ENCODE results near the gene DCD. TPM values are rescaled to one million over a fixed set of nuclear protein-coding genes. Genes with fewer than 3 reads are reported as not detected.

DCD gene
- total and polyA plus RNA-seq, 2 experiments from 2014 or later, result not detected

GRCh38 chr12:54663603-54664002, 15.4 kb upstream of the DCD start:
- Histone ChIP-seq H3K4me2 (no peak overlapping the region), H3K27me3 (no peaks in the 10 kb centered on the region), H3K36me3 (replicated peaks; ENCODE audit: insufficient read depth, low read depth) (no peaks in the 10 kb centered on the region), H3K9me3 (ENCODE audit: low read depth) (no peaks in the 10 kb centered on the region), H2AFZ (no peak overlapping the region), H3K79me2 (no peaks in the 10 kb centered on the region), H3K9me2 (replicated peaks; ENCODE audit: insufficient read depth) (no peaks in the 10 kb centered on the region), H4K20me1 (ENCODE audit: insufficient read depth, poor library complexity, severe bottlenecking) (no peaks in the 10 kb centered on the region), H3K4me1 (ENCODE audit: insufficient read depth) (peaks cover 3% of the 10 kb centered on the region), H3K27ac (no peak overlapping the region), H3K4me3 (no peak overlapping the region)
- 86% methylated on average over 3 of the region's 3 CpGs for WGBS (ENCODE audit: low lambda C conversion rate, missing lambda C conversion rate)
- TF ChIP-seq EZH2 (IDR thresholded peaks at IDR 0.05; ENCODE audit: borderline replicate concordance), result no peak
- TF ChIP-seq CTCF (IDR thresholded peaks at IDR 0.05; ENCODE audit: poor library complexity), result no peak
- no peak for TF ChIP-seq EZH2phosphoT487 (IDR thresholded peaks at IDR 0.05; ENCODE audit: low read depth, severe bottlenecking, unreplicated experiment)
- DNase-seq (ENCODE audit: low spot score), result no peak

GRCh38 chr12:54662026-54662425, 13.9 kb upstream of the DCD start:
- TF ChIP-seq EZH2 (IDR thresholded peaks at IDR 0.05; ENCODE audit: borderline replicate concordance), result no peak
- no peak for TF ChIP-seq EZH2phosphoT487 (IDR thresholded peaks at IDR 0.05; ENCODE audit: low read depth, severe bottlenecking, unreplicated experiment)
- TF ChIP-seq CTCF (IDR thresholded peaks at IDR 0.05; ENCODE audit: poor library complexity), result no peak
- no peak for DNase-seq (ENCODE audit: low spot score)
- Histone ChIP-seq H3K27ac (no peak overlapping the region), H3K27me3 (no peaks in the 10 kb centered on the region), H3K4me2 (no peak overlapping the region), H3K36me3 (replicated peaks; ENCODE audit: insufficient read depth, low read depth) (no peaks in the 10 kb centered on the region), H2AFZ (no peak overlapping the region), H3K9me2 (replicated peaks; ENCODE audit: insufficient read depth) (no peaks in the 10 kb centered on the region), H3K4me1 (ENCODE audit: insufficient read depth) (peaks cover 3% of the 10 kb centered on the region), H3K4me3 (no peak overlapping the region), H3K9me3 (ENCODE audit: low read depth) (no peaks in the 10 kb centered on the region), H3K79me2 (no peaks in the 10 kb centered on the region), H4K20me1 (ENCODE audit: insufficient read depth, poor library complexity, severe bottlenecking) (no peaks in the 10 kb centered on the region)
- 65% methylated on average over 3 of the region's 3 CpGs for WGBS (ENCODE audit: low lambda C conversion rate, missing lambda C conversion rate)

GRCh38 chr12:54661048-54661447, 12.9 kb upstream of the DCD start:
- TF ChIP-seq EZH2phosphoT487 (IDR thresholded peaks at IDR 0.05; ENCODE audit: low read depth, severe bottlenecking, unreplicated experiment) (no peak), CTCF (IDR thresholded peaks at IDR 0.05; ENCODE audit: poor library complexity) (no peak), EZH2 (IDR thresholded peaks at IDR 0.05; ENCODE audit: borderline replicate concordance) (no peak)
- DNase-seq (ENCODE audit: low spot score), result no peak
- 85% methylated on average over 2 of the region's 2 CpGs for WGBS (ENCODE audit: low lambda C conversion rate, missing lambda C conversion rate)
- H3K79me2 ChIP-seq, result no peaks in the 10 kb centered on the region
- H2AFZ ChIP-seq, result no peak overlapping the region
- no peak overlapping the region for H3K4me3 ChIP-seq
- peaks cover under 1% of the 10 kb centered on the region for H3K27me3 ChIP-seq
- peaks cover 3% of the 10 kb centered on the region for H3K4me1 ChIP-seq (ENCODE audit: insufficient read depth)
- no peak overlapping the region for H3K27ac ChIP-seq
- no peaks in the 10 kb centered on the region for H3K9me2 ChIP-seq (replicated peaks; ENCODE audit: insufficient read depth)
- no peak overlapping the region for H3K4me2 ChIP-seq
- H3K9me3 ChIP-seq (ENCODE audit: low read depth), result no peaks in the 10 kb centered on the region
- no peaks in the 10 kb centered on the region for H3K36me3 ChIP-seq (replicated peaks; ENCODE audit: insufficient read depth, low read depth)
- no peaks in the 10 kb centered on the region for H4K20me1 ChIP-seq (ENCODE audit: insufficient read depth, poor library complexity, severe bottlenecking)

Data from hepatocyte (in vitro differentiated cells).